Measurements from ENCODE around the gene ZNF346. TPM values are rescaled to one million over a fixed set of nuclear protein-coding genes. Genes with fewer than 3 reads are reported as not detected.

The ZNF346 gene
- total and polyA plus RNA-seq, 2 of the 13 experiments (the other 11 are each of a cell fraction or from before 2014, with no cell fraction given): 8.6 to 19.4 TPM

DNA sequence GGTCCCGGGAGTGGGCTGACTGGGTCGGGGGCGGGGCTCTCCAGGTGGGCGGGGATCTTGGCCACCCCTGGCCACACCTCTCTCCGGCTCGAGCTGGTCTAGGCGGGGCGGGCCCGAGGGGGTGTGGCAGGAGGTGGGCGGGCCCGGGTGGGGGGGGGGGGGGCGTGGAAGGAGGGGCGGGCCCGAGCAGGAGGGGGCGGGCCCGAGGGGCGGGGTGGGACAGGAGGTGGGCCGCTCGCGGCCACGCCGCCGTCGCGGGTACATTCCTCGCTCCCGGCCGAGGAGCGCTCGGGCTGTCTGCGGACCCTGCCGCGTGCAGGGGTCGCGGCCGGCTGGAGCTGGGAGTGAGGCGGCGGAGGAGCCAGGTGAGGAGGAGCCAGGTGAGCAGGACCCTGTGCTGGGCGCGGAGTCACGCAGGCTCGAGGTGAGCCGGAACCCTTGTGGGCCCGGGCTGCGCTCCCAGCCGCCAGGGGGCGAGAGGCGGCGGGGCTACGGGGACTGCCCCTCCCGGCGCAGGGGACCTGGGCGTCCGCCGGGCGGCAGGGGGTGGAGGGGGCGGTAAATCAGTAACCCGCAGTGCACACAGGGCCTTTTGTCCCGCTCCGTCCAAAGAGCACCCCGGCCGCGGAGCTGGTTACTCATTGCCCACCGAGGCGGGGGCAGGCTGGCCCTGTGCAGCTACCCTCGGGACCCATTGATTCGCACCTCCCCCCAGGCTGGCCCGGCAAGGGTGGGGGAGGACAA, 64.3 kb downstream of the ZNF346 start, which contains the start of gene FGFR4 (continued):
- TF ChIP-seq GTF2F1 (IDR thresholded peaks at IDR 0.05; ENCODE audit: low read length): no peak
- TF ChIP-seq, protein P1, sequence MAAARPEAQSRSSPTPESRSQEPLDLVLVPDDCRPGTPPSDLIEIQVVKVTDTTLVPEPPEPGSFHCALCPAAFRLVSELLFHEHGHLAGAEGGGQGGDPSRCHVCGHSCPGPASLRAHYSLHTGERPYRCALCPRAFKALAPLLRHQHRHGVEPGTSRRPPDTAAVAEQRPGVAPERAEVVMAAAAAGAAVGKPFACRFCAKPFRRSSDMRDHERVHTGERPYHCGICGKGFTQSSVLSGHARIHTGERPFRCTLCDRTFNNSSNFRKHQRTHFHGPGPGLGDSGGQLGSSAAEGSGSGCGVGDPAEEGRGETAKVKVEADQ (CRISPR knock-in tag; IDR thresholded peaks at IDR 0.05; ENCODE audit: borderline replicate concordance): 0 out of 2 replicates have a peak, but pooled peaks have one; percentile 84
- no peak for TF ChIP-seq ZBTB3 (CRISPR knock-in tag; IDR thresholded peaks at IDR 0.05; ENCODE audit: borderline replicate concordance, low read depth)
- peak; percentile 93 for TF ChIP-seq SRSF1 (optimal IDR thresholded peaks at IDR 0.05; ENCODE audit: low read depth, low read length)
- TF ChIP-seq, protein P2, sequence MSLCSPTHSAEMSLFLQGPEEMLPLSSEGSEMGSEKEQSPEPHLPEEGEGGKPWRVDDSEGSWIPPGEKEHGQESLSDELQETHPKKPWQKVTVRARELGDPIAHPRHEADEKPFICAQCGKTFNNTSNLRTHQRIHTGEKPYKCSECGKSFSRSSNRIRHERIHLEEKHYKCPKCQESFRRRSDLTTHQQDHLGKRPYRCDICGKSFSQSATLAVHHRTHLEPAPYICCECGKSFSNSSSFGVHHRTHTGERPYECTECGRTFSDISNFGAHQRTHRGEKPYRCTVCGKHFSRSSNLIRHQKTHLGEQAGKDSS (CRISPR knock-in tag; IDR thresholded peaks at IDR 0.05; ENCODE audit: borderline replicate concordance, low read depth): peak; percentile 68
- peak; percentile 48; the same call in 1 of the 2 replicates for TF ChIP-seq MEF2D (CRISPR knock-in tag; IDR thresholded peaks at IDR 0.05)
- TF ChIP-seq TOE1 (CRISPR knock-in tag; IDR thresholded peaks at IDR 0.05): 0 out of 2 replicates have a peak, but pooled peaks have one; percentile 19
- peak; percentile 45; the same call in 1 of the 2 replicates for TF ChIP-seq CHCHD3 (CRISPR knock-in tag; IDR thresholded peaks at IDR 0.05)
- TF ChIP-seq, protein P3, sequence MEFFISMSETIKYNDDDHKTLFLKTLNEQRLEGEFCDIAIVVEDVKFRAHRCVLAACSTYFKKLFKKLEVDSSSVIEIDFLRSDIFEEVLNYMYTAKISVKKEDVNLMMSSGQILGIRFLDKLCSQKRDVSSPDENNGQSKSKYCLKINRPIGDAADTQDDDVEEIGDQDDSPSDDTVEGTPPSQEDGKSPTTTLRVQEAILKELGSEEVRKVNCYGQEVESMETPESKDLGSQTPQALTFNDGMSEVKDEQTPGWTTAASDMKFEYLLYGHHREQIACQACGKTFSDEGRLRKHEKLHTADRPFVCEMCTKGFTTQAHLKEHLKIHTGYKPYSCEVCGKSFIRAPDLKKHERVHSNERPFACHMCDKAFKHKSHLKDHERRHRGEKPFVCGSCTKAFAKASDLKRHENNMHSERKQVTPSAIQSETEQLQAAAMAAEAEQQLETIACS (CRISPR knock-in tag; IDR thresholded peaks at IDR 0.05): peak; percentile 75
- no peak; the same call in 1 of the 2 replicates for TF ChIP-seq GATAD1 (CRISPR knock-in tag; IDR thresholded peaks at IDR 0.05)
- TF ChIP-seq HHEX (CRISPR knock-in tag; IDR thresholded peaks at IDR 0.05): no peak
- TF ChIP-seq ZFP36 (IDR thresholded peaks at IDR 0.05; ENCODE audit: borderline replicate concordance, low read depth, low read length, partially characterized antibody): no peak
- TF ChIP-seq TEAD3 (CRISPR knock-in tag; optimal IDR thresholded peaks at IDR 0.05; ENCODE audit: borderline replicate concordance): peak; percentile 67
- TF ChIP-seq, protein P4, sequence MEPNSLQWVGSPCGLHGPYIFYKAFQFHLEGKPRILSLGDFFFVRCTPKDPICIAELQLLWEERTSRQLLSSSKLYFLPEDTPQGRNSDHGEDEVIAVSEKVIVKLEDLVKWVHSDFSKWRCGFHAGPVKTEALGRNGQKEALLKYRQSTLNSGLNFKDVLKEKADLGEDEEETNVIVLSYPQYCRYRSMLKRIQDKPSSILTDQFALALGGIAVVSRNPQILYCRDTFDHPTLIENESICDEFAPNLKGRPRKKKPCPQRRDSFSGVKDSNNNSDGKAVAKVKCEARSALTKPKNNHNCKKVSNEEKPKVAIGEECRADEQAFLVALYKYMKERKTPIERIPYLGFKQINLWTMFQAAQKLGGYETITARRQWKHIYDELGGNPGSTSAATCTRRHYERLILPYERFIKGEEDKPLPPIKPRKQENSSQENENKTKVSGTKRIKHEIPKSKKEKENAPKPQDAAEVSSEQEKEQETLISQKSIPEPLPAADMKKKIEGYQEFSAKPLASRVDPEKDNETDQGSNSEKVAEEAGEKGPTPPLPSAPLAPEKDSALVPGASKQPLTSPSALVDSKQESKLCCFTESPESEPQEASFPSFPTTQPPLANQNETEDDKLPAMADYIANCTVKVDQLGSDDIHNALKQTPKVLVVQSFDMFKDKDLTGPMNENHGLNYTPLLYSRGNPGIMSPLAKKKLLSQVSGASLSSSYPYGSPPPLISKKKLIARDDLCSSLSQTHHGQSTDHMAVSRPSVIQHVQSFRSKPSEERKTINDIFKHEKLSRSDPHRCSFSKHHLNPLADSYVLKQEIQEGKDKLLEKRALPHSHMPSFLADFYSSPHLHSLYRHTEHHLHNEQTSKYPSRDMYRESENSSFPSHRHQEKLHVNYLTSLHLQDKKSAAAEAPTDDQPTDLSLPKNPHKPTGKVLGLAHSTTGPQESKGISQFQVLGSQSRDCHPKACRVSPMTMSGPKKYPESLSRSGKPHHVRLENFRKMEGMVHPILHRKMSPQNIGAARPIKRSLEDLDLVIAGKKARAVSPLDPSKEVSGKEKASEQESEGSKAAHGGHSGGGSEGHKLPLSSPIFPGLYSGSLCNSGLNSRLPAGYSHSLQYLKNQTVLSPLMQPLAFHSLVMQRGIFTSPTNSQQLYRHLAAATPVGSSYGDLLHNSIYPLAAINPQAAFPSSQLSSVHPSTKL (CRISPR knock-in tag; IDR thresholded peaks at IDR 0.05): peak; percentile 63
- no peak for TF ChIP-seq CC2D1A (CRISPR knock-in tag; IDR thresholded peaks at IDR 0.05)
- TF ChIP-seq ZNF674 (CRISPR knock-in tag; IDR thresholded peaks at IDR 0.05; ENCODE audit: low read depth): 0 out of 2 replicates have a peak, but pooled peaks have one; percentile 81
